Activated T-cell treated with anti-CD3 and anti-CD28 coated beads for 24 hours (primary cell): ENCODE results near the gene RAB35.

Experiments
- DNase-seq: peaks from one replicate; pipeline ENCODE4 v3.0.0-alpha.2; 2020; ENCODE audit warnings: low read depth

Gene RAB35

DNA sequence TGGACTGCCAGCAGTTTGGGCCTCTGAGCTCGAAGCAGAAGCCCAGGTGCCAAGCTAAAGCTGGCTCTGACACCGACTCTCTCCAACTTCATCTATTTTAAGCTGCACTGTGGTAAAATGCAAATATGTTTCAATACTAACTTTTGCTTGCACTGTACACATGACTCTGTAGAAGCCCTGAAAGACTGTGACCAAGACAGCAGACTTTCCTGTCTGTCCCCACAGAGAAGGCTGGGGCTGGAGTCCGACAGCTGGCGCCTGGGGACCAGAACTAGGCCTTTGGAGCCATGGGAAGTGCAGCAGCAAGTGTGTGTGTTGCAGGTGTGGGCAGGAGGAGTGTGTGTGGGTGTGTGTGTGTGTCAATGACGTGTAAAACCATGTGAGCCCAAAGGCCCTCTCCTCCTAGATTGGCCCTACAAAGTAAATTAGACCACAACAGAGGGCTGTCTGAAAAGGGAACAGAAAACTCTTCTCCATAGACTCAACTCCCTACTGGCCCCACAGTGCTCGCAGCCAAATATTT, 16.4 kb upstream of the RAB35 start:
- DNase-seq: no peak

DNA sequence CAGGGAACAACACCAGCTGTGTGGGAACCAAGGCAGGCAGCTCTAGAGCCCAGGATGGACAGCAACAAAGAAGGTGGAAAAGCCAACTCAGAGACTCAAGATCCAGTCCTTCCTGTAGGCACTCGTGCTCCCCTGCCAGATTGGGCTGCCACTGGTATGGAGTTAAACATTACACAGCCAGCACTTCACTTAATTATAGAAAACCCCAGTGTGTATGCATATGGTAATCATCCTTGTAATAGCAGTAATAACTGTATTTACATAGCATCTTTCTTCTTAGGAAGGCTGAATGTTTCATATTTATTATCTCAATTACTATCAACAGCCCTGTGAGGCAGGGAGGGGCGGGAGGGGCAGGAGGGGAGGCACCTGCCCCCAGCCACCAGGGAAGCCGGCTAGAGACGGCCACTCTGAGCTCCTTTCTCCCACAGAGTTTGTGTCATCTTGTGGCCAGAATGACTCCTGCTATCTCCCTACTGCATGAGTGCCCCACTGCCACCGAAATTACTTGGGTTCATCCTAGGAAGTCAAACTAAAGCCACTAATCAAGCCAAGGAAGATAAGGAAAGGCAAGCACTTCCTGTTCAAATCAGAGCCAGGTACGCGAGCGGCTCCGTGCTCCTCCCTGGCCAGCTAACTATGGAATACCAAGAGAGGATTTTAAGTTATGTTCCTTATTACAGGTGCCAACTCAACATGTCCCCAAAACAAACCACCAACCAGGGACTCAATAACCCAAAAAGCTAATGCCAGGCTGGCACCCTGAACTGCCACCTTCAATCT, 15.7 kb upstream of the RAB35 start:
- DNase-seq: no peak

DNA sequence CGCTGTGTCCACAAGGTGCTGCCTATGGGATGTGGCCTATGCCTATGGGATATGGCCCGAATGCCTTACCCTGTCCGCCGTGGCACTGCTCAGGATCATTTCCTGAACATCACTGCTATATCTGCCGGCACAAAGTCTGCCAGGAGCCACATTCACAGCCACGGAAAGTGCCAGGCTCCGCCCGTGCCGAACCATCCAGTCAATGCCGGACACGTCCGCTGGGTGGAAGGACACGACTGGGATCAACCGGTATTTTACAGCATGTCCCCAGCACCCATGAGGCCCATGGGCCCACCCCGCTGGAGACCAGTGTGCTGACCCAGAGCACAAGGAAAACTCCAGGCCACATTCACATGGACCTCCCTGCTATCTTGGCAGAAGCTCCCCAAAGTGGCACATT, 14.6 kb upstream of the RAB35 start:
- DNase-seq: no peak

DNA sequence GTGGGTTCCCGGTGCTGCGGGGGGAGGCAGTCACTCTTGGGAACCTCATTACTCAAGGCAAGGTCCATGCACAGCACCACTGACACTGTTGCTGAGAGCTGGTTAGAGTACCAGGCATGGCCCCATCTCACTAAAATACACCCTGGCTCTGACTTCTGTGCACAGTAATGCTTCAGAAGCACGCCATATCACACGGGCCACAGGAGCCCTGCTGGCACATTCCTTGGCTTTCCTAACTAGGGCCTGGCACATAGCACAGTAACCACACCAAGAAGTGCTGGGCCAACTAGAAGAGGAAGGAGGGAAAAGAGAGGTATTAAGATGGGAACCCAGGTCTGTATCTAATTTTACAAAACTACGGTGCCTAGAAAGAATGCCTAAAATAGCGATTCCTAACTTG, 13.5 kb upstream of the RAB35 start:
- no peak for DNase-seq

DNA sequence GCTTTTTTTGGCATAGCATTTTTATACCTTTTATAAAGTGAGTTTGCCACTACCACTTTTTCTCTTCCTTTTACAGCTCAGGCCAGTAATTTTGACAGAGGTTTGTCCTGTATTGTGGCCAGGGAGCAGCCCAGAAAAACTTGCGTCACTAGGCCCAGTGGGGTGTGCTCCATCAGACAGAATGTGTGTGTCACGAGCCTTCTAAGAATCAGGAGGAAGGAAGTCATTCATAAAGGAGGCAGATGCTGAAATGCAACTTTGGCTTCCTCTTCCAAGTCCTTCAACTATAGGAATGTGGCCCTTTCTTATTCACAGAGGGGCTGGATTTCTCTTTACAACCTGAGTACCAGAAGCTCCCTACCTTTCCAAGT, 10.1 kb upstream of the RAB35 start:
- no peak for DNase-seq

DNA sequence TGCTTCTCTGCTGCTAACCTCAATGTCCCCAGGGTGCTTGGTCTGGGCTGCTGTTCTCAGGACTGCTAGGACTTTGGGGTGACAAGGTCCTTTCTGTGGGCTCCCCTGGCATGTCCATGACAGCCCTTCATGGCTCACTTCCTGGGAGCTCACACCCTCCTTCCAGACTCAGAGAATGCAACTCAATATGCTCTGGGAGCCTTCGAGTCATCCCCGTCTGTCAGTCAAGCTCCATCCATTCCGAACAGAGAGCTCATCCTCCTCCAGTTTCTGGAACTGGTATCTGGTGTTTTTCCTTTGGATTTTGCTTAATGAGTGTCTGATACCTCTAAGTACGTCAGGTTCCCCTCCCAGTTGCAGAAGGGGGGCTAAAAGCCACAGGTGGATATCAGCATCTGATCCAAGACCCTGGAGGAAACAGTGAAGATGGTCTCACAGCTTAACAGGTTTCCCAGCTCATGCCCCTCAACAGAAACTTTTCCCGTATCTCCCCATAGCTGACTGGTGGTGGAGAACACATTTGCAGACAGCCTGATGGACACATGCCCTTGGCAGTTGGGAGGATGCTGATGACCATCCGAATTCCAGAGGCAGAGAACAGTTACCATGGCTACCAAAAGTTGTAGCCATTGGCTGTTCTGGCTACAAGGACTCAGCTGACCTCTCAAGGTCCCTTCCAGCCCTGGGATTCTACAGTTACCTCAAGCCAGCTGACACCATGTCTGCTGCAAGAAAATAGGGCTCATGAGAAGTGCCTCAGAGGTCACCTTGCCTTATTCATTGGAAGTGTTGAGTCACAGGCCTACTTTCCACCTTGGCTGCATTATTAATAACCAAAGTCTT, 9.5 kb upstream of the RAB35 start:
- DNase-seq: no peak

DNA sequence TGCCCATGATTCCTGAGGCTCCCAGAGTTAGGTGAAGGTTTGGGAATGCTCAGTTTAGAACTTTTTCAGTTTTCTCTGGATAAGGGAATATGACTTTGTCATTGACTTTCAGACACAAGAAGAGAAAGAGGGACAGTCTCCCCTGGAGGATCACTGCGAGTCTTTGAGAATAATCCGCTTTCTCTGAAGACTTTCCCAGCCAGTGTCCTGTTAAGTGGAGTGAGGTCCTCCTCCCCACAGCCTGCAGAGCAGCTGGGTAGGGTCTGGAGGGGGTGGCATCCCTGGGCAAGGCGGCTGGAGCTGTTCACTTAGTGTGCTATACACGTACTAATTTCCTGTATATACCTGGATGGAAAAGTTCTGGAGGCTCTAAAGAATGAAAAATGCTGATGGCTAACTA, 8.5 kb upstream of the RAB35 start:
- DNase-seq: no peak

DNA sequence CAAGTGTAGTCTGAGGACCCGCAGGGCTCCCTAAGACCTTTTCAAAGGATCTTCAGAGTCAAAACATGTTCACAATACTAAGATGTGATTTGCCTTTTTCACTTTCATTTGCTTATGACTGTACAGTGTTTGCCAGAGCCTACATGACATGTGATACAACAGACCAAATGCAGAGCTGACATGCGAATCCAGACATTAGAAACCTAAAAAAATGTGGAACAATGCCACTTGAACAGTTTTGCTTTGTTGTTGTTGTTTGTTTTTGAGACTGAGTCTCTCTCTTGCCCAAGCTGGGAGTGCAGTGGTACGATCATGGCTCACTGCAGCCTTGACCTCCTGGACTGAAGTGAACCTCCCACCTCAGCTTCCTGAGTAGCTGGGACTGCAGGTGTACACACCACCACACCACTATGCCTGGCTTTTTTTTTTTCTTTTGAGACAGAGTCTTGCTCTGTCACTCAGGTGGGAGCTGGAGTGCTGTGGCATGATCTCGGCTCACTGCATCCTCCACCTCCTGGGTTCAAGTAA, 5.3 kb upstream of the RAB35 start:
- DNase-seq: no peak

DNA sequence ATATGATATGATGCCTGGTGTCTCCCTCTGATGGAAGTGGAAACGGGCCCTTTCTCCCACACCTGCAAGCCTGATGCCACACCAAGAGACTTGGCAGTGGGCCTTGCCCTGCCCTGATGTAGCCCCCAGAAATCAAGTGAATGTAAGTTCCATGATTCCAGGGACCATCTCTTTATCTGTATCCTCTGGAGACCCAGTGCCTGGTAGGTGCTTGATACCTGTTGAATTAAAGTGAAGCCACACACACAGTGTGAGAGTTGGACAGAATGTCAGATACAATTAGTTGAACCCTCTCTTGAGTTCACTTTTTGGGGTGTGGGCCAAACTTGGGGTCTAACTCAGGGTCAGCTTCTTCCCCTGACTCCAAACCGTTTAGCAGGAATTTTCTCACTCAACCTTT, 4.8 kb upstream of the RAB35 start:
- no peak for DNase-seq

DNA sequence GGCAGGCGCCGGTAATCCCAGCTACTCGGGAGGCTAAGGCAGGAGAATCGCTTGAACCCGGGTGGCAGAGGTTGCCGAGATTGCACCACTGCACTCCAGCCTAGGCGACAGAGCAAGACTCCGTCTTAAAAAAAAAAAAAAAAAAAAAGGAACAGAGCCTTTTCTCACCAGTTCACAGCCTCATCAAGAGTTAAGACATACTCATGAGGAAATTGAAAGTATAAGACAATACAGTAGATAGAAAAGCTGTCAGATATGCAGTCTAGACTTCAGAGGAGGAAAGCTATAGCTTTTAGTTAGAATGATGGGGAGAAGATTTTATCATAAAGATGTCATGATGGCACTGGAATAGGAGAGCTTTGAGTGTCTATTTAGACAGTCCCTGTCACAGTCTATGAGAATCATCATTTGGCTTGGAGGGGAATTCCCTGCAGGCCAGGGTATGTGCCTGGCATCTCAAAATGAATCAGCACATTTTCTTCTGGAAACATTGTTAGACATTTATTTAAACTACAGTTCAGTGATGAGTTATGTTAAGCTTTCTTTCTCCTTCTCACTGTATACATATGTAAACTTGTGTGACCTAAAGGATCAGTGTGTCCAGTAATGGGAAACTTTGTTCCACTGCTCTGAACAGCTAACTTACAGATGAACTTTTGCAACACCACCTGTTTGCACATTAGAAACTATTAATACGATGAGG, 2.9 kb upstream of the RAB35 start:
- DNase-seq: peak; percentile 33

DNA sequence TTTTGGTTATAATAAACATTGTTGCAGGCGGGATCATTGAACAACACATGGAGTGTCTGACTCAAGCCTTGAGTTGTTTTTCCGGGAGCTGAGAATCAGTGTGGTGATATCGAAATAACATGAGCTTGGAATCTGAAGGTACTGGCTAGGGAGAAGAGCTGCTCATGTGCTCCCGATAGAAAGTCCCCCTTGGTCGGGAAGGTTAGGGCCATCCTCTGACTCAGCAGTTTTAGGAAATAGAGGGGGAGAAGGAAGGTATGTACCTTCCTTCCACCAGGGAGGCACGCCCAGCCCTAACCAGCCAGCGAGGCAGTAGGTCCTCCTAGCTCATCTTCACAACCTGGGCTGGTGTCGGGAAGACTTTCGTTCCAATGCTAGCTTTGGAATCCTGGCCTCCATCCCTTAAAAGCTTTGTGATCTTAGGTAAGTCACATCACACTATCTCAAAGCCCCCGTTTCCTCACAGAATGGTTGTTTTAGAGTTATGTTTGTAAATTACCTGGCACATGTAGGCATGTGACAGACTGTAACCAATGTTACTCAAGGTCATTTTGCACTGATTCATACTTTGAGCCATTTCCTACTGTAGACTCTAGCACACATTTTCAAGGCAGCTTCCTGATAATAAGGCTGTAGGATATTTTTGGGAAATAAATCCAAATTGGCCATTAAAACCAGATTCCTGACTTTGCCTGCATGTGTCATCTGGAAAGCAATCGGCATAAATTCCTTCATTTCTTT, 1.9 kb upstream of the RAB35 start:
- DNase-seq: no peak

DNA sequence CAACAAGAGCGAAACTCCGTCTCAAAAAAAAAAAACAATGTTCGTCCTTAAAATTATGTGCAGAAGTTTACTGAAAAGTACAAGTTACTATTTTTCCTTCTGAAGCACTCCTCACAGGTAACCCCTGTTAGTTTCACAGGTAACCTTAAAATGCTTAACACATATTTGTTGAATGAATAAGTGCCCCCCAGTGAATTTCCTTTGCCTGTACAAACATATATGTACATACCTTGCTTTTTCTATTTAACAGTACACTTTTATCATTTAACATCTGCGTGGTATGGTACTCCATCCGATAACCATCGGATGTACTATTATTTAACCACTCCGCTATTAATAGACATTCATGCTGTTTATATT, 1.4 kb upstream of the RAB35 start:
- DNase-seq: no peak

DNA sequence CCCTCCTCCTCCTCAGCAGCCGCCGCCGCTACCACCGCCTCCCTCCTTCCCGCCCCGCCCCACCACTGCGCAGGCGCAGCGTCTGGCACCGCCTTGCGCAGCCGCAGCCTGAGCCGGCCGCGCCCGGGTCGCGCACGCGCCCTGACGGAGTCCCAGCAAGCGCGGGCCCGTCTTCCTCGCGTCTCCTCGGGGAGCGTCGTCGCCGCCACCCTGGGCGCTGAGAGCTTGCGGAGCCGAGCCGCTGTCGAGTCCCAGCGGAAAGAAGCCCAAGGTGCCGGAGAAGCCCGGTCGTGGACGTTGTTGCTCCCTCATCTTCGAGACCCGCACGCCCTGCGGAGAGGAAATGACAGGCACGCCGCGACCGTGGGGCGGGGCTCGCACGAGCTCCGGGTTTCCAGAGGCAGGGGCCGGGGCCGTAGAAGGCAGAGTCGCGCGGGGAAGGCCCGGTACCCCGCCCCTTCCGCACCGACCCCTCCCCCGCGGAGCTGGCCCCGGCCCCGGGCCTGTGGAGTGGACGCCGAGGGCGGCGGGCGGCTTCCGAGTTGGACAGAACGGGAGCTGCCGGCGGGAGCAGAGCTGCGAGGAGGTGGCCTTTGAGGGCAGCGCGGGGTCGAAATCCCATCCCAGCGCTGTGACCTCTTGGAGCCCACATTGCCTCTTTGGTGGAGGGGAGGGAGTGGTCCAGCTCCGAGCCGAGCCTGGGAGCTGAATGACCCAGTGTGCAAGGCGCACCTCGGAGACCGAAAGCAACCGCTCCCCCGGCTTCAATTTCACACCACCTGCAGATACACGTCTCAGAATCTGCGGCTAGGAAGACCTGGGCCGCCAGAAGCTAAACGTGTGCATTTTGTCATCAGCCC, 469 bp upstream of the RAB35 start:
- peak; percentile 97 for DNase-seq

DNA sequence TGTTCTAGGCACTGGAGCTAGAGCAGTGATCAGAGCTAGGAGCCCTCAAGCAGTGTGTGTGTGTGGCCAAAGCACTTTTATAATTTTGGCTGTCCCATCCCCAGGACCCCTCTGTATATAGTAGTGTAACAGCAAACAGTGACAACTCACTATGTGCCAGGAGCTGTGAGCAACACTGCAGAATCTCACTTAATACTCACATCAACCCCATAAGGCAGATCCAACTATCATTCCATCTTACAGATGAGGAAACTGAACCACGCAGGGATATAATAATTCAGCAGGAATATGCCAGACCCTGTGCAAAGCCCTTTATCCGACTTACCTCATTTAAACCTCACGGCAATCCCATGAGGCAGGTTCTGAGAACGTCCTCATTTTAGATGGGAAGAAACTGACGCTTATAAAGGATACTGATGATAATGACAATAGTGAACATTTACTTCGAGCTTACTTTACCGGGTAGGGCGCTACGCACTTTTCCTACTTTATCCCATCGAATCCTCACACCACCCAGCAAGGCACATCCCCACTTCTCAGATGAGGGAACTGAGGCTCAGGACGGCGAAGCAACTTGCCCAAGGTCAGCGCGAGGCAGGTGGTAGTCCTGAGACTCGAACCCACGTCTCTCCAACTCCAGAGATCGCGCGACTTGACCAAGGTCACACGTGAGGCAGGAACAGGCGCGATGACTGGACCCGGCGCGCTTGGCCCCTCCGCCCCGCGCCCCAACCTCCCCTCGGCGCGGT, 687 bp downstream of the RAB35 start:
- no peak for DNase-seq

DNA sequence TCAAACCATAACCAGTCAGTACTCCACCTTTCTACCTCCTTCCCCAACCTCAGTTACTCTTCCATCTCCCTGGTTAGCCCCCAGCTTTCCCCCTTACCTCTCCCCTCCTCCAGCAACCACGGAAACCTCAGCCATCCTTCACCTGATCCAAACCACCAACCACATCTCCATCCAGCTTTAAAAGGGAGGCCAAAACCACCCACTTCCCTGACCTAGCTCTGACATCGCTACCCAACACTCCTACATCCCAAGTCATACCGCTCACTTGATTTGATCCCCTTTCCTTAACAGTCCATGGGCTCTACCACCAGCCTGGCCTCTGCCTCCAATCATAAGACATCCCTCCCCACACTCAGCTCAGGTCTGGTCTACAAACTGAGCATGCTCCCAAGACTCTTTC, 1.5 kb downstream of the RAB35 start:
- no peak for DNase-seq

DNA sequence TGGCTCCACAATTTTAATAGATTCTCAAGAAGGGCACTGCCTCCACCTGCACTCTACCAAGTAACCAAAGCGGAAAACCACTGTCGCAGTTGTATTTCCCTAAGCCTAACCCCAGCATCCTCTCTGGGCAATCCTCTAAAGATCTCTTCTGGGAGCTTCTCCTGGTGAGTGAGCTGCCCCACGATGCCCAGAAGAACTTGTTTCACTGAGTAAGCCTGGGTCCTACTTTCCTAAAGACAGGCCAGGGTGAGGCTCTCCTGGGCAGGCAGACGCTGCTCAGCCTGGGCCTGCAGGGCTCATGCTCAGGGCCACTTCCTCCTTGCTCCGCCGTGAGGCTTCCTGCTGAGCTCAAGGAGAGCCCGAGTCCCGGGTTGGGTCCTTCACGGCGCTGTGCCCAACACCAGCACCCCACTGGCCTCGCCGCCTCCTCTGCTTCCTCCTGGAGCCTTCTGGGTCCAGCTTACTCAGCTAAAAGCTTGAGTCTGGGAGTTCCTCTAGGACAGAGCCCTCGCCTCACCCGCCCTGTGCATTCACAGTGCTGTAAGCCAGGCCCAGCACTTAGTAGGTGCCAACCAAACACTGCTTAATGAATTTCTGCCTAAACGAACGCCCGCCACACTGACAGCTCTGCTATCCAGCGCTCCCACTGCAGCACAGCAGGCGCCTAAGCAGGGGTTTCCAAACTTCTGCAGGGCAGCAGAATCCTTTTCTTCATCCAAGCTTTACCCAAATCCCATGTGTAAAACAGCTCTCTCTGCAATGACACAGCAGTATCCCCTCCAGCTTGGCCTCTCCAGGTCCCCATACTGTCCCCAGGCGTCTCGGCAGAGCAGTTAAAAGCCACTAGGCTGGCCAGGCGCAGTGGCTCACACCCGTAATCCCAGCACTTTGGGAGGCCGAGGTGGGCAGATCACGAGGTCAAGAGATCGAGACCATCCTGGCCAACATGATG, 5.7 kb downstream of the RAB35 start:
- DNase-seq: no peak

DNA sequence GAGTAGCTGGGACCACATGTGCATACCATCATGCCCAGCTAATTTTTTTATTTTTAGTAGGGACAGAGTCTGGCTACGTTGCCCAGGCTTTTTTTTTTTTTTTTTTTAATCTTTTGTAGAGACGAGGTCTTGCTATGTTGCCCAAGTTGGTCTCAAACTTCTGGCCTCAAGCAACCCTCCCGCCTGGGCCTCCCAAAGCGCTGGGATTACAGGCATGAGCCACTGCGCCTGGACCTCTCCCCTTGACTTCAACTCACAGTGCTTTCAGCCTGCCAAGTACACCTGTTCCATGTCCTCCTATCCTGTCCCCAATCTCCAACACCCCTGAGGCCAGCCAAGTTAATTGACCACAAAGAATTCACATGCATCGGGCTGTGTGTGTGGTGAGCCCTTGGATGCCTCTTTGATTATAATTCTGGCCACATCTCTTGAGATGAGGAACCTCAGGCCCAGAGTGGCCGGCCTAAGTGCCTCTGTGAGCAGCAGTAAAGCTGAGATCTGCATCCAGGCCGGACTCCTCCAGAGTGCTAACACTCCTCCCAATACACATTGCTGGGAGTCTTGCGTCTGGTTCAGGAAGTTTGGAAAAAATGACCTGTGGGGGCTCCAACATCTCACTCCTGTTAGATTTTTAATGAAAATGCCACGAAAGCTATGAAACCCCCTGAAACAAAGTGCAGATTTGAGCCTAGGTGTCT, 6.8 kb downstream of the RAB35 start:
- no peak for DNase-seq

DNA sequence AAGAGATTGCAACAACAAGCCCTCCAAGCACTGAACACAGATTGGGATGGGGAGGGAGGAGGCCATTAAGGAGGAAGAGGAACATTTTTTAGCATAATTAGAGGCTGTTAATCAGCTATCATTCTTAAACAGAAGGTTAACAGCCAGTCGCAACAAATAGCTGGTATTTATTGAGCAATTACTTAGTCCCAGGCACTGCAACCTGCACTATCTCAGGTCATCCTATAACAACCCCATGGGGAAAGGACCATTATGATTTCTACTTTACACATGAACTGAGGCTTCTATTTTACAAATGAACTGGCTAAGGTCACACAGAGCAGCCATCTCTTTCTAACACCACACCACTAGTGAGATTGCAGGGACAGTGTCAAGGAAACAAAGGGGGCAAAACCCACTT, 10.4 kb downstream of the RAB35 start:
- no peak for DNase-seq
